ENCODE data around the gene MZB1. TPM values are rescaled to one million over a fixed set of nuclear protein-coding genes. Genes with fewer than 3 reads are reported as not detected.

MZB1 gene
- total RNA-seq, 1 experiment from 2014 or later, result 31.0 TPM

GRCh38 chr5:139378101-139378825 is 11.4 kb downstream of the MZB1 start:
- no peaks in the 10 kb centered on the region for H3K9me3 ChIP-seq (ENCODE audit: low read length)

GRCh38 chr5:139377226-139377625 is 12.5 kb downstream of the MZB1 start:
- Histone ChIP-seq H3K27ac (ENCODE audit: low read length) (no peak overlapping the region), H3K4me2 (ENCODE audit: low read depth, low read length, poor library complexity, severe bottlenecking) (no peak overlapping the region), H2AFZ (ENCODE audit: low read length) (no peak overlapping the region), H3K4me1 (ENCODE audit: low read length) (peaks cover 4% of the 10 kb centered on the region), H3K9me3 (ENCODE audit: low read length) (no peaks in the 10 kb centered on the region), H3K27me3 (ENCODE audit: low read length) (no peaks in the 10 kb centered on the region), H3K4me3 (ENCODE audit: low read length) (no peak overlapping the region), H3K36me3 (ENCODE audit: insufficient read depth, low read length) (0 out of 2 replicates have a peak, but pooled peaks cover 4% of the 10 kb centered on the region), H3K9ac (ENCODE audit: low read length) (no peak overlapping the region), H4K20me1 (ENCODE audit: insufficient read depth, low read depth, low read length) (no peaks in the 10 kb centered on the region), H3K9me2 (replicated peaks; ENCODE audit: insufficient read depth, low read length) (no peaks in the 10 kb centered on the region), H3K79me2 (ENCODE audit: low read length) (no peaks in the 10 kb centered on the region)
- DNase-seq, result no peak

More at GRCh38 chr5:139378101-139378825, 11.4 kb downstream of the MZB1 start:
- Histone ChIP-seq H3K27ac (ENCODE audit: low read length) (no peak overlapping the region), H2AFZ (ENCODE audit: low read length) (no peak overlapping the region), H3K27me3 (ENCODE audit: low read length) (no peaks in the 10 kb centered on the region), H4K20me1 (ENCODE audit: insufficient read depth, low read depth, low read length) (no peaks in the 10 kb centered on the region), H3K9me2 (replicated peaks; ENCODE audit: insufficient read depth, low read length) (no peaks in the 10 kb centered on the region), H3K4me3 (ENCODE audit: low read length) (no peak overlapping the region), H3K9ac (ENCODE audit: low read length) (no peak overlapping the region), H3K4me1 (ENCODE audit: low read length) (peaks cover 10% of the 10 kb centered on the region), H3K79me2 (ENCODE audit: low read length) (no peaks in the 10 kb centered on the region), H3K36me3 (ENCODE audit: insufficient read depth, low read length) (no peaks in the 10 kb centered on the region), H3K4me2 (ENCODE audit: low read depth, low read length, poor library complexity, severe bottlenecking) (no peak overlapping the region)
- DNase-seq, result no peak

- Histone ChIP-seq H3K9me3 (ENCODE audit: low read length) (no peaks in the 10 kb centered on the region), H3K27ac (ENCODE audit: low read length) (no peak overlapping the region), H3K9ac (ENCODE audit: low read length) (no peak overlapping the region), H3K27me3 (ENCODE audit: low read length) (no peaks in the 10 kb centered on the region), H3K4me1 (ENCODE audit: low read length) (no peaks in the 10 kb centered on the region), H3K9me2 (replicated peaks; ENCODE audit: insufficient read depth, low read length) (no peaks in the 10 kb centered on the region), H3K79me2 (ENCODE audit: low read length) (no peaks in the 10 kb centered on the region), H3K36me3 (ENCODE audit: insufficient read depth, low read length) (0 out of 2 replicates have a peak, but pooled peaks cover 4% of the 10 kb centered on the region), H3K4me2 (ENCODE audit: low read depth, low read length, poor library complexity, severe bottlenecking) (no peak overlapping the region), H4K20me1 (ENCODE audit: insufficient read depth, low read depth, low read length) (no peaks in the 10 kb centered on the region), H3K4me3 (ENCODE audit: low read length) (no peak overlapping the region), H2AFZ (ENCODE audit: low read length) (no peak overlapping the region)
- no peak for DNase-seq
These were observed 13.3 kb downstream of the MZB1 start for GRCh38 chr5:139376364-139376763.

- Histone ChIP-seq H3K4me2 (ENCODE audit: low read depth, low read length, poor library complexity, severe bottlenecking) (no peak overlapping the region), H3K27me3 (ENCODE audit: low read length) (no peaks in the 10 kb centered on the region), H3K9me3 (ENCODE audit: low read length) (no peaks in the 10 kb centered on the region), H2AFZ (ENCODE audit: low read length) (no peak overlapping the region), H3K9me2 (replicated peaks; ENCODE audit: insufficient read depth, low read length) (no peaks in the 10 kb centered on the region), H3K4me1 (ENCODE audit: low read length) (no peaks in the 10 kb centered on the region), H3K79me2 (ENCODE audit: low read length) (no peaks in the 10 kb centered on the region), H3K27ac (ENCODE audit: low read length) (no peak overlapping the region), H4K20me1 (ENCODE audit: insufficient read depth, low read depth, low read length) (no peaks in the 10 kb centered on the region), H3K36me3 (ENCODE audit: insufficient read depth, low read length) (peaks cover 5% of the 10 kb centered on the region; the same call in 1 of the 2 replicates), H3K9ac (ENCODE audit: low read length) (no peak overlapping the region), H3K4me3 (ENCODE audit: low read length) (no peak overlapping the region)
- DNase-seq, result no peak
These were observed 14.8 kb downstream of the MZB1 start for GRCh38 chr5:139374909-139375308.

- no peaks in the 10 kb centered on the region for H3K79me2 ChIP-seq (ENCODE audit: low read length)
These were observed 18.0 kb downstream of the MZB1 start for GRCh38 chr5:139371482-139372435.

GRCh38 chr5:139369181-139369580 is 20.5 kb downstream of the MZB1 start:
- Histone ChIP-seq H4K20me1 (ENCODE audit: insufficient read depth, low read depth, low read length) (no peaks in the 10 kb centered on the region), H3K27me3 (ENCODE audit: low read length) (no peaks in the 10 kb centered on the region), H3K79me2 (ENCODE audit: low read length) (no peaks in the 10 kb centered on the region; the same call in 1 of the 2 replicates), H2AFZ (ENCODE audit: low read length) (no peak overlapping the region), H3K9me2 (replicated peaks; ENCODE audit: insufficient read depth, low read length) (no peaks in the 10 kb centered on the region), H3K36me3 (ENCODE audit: insufficient read depth, low read length) (peaks cover 33% of the 10 kb centered on the region; the same call in 1 of the 2 replicates), H3K27ac (ENCODE audit: low read length) (no peak overlapping the region), H3K9ac (ENCODE audit: low read length) (no peak overlapping the region), H3K4me3 (ENCODE audit: low read length) (no peak overlapping the region), H3K4me2 (ENCODE audit: low read depth, low read length, poor library complexity, severe bottlenecking) (no peak overlapping the region), H3K4me1 (ENCODE audit: low read length) (peaks cover 4% of the 10 kb centered on the region; the same call in 1 of the 2 replicates), H3K9me3 (ENCODE audit: low read length) (no peaks in the 10 kb centered on the region)
- DNase-seq, result no peak

More at GRCh38 chr5:139371482-139372435, 18.0 kb downstream of the MZB1 start:
- no peak overlapping the region for H3K4me2 ChIP-seq (ENCODE audit: low read depth, low read length, poor library complexity, severe bottlenecking)
- H3K9me2 ChIP-seq (replicated peaks; ENCODE audit: insufficient read depth, low read length), result no peaks in the 10 kb centered on the region
- peaks cover 4% of the 10 kb centered on the region; the same call in 1 of the 2 replicates for H3K4me1 ChIP-seq (ENCODE audit: low read length)
- no peaks in the 10 kb centered on the region for H4K20me1 ChIP-seq (ENCODE audit: insufficient read depth, low read depth, low read length)
- no peak overlapping the region for H2AFZ ChIP-seq (ENCODE audit: low read length)
- H3K27ac ChIP-seq (ENCODE audit: low read length), result no peak overlapping the region
- DNase-seq, result no peak
- H3K9ac ChIP-seq (ENCODE audit: low read length), result no peak overlapping the region
- H3K27me3 ChIP-seq (ENCODE audit: low read length), result no peaks in the 10 kb centered on the region
- H3K4me3 ChIP-seq (ENCODE audit: low read length), result no peak overlapping the region
- H3K36me3 ChIP-seq (ENCODE audit: insufficient read depth, low read length), result peaks cover 22% of the 10 kb centered on the region; the same call in 1 of the 2 replicates
- no peaks in the 10 kb centered on the region for H3K9me3 ChIP-seq (ENCODE audit: low read length)

GRCh38 chr5:139368613-139369012 is 21.1 kb downstream of the MZB1 start:
- Histone ChIP-seq H4K20me1 (ENCODE audit: insufficient read depth, low read depth, low read length) (peaks cover 5% of the 10 kb centered on the region; the same call in 1 of the 2 replicates), H3K79me2 (ENCODE audit: low read length) (peaks cover 4% of the 10 kb centered on the region), H3K27ac (ENCODE audit: low read length) (no peak overlapping the region), H3K4me2 (ENCODE audit: low read depth, low read length, poor library complexity, severe bottlenecking) (no peak overlapping the region), H3K36me3 (ENCODE audit: insufficient read depth, low read length) (peaks cover 38% of the 10 kb centered on the region), H3K9me3 (ENCODE audit: low read length) (no peaks in the 10 kb centered on the region), H3K4me1 (ENCODE audit: low read length) (peaks cover 4% of the 10 kb centered on the region; the same call in 1 of the 2 replicates), H3K27me3 (ENCODE audit: low read length) (no peaks in the 10 kb centered on the region), H3K9ac (ENCODE audit: low read length) (no peak overlapping the region), H3K4me3 (ENCODE audit: low read length) (no peak overlapping the region), H3K9me2 (replicated peaks; ENCODE audit: insufficient read depth, low read length) (no peaks in the 10 kb centered on the region), H2AFZ (ENCODE audit: low read length) (no peak overlapping the region)
- no peak for DNase-seq

GRCh38 chr5:139364466-139364865 is 25.2 kb downstream of the MZB1 start:
- no peaks in the 10 kb centered on the region for H3K27me3 ChIP-seq (ENCODE audit: low read length)
- H3K79me2 ChIP-seq (ENCODE audit: low read length), result peaks cover 41% of the 10 kb centered on the region
- H3K4me3 ChIP-seq (ENCODE audit: low read length), result no peak overlapping the region
- H3K27ac ChIP-seq (ENCODE audit: low read length), result no peak overlapping the region
- no peak overlapping the region for H2AFZ ChIP-seq (ENCODE audit: low read length)
- no peaks in the 10 kb centered on the region for H3K9me3 ChIP-seq (ENCODE audit: low read length)
- no peak overlapping the region for H3K4me2 ChIP-seq (ENCODE audit: low read depth, low read length, poor library complexity, severe bottlenecking)
- peaks cover 13% of the 10 kb centered on the region for H4K20me1 ChIP-seq (ENCODE audit: insufficient read depth, low read depth, low read length)
- H3K9ac ChIP-seq (ENCODE audit: low read length), result no peak overlapping the region
- peaks cover 4% of the 10 kb centered on the region; the same call in 1 of the 2 replicates for H3K4me1 ChIP-seq (ENCODE audit: low read length)
- peaks cover 34% of the 10 kb centered on the region for H3K36me3 ChIP-seq (ENCODE audit: insufficient read depth, low read length)
- no peak for DNase-seq
- H3K9me2 ChIP-seq (replicated peaks; ENCODE audit: insufficient read depth, low read length), result no peaks in the 10 kb centered on the region

All from Karpas-422 (cell line).